Measurements from ENCODE around the gene AGK.

GRCh38 chr7:141704112-141704511 is 152.9 kb downstream of the AGK start:
- TF ChIP-seq RARB (CRISPR knock-in tag; IDR thresholded peaks at IDR 0.05): no peak
- no peak for TF ChIP-seq ZFP30 (CRISPR knock-in tag; IDR thresholded peaks at IDR 0.05)
- TF ChIP-seq ZNF70 (CRISPR knock-in tag; IDR thresholded peaks at IDR 0.05): no peak
- TF ChIP-seq CREB5 (CRISPR knock-in tag; IDR thresholded peaks at IDR 0.05; ENCODE audit: low read depth): no peak
- no peak for TF ChIP-seq ARNTL (CRISPR knock-in tag; IDR thresholded peaks at IDR 0.05; ENCODE audit: borderline replicate concordance, low read depth)
- TF ChIP-seq ESRRG (CRISPR knock-in tag; IDR thresholded peaks at IDR 0.05): no peak
- TF ChIP-seq TSHZ2 (CRISPR knock-in tag; IDR thresholded peaks at IDR 0.05): no peak
- TF ChIP-seq, protein P1, sequence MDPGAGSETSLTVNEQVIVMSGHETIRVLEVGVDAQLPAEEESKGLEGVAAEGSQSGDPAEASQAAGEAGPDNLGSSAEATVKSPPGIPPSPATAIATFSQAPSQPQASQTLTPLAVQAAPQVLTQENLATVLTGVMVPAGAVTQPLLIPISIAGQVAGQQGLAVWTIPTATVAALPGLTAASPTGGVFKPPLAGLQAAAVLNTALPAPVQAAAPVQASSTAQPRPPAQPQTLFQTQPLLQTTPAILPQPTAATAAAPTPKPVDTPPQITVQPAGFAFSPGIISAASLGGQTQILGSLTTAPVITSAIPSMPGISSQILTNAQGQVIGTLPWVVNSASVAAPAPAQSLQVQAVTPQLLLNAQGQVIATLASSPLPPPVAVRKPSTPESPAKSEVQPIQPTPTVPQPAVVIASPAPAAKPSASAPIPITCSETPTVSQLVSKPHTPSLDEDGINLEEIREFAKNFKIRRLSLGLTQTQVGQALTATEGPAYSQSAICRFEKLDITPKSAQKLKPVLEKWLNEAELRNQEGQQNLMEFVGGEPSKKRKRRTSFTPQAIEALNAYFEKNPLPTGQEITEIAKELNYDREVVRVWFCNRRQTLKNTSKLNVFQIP (CRISPR knock-in tag; IDR thresholded peaks at IDR 0.05; ENCODE audit: borderline replicate concordance, low read depth): no peak
- TF ChIP-seq GLIS3 (CRISPR knock-in tag; IDR thresholded peaks at IDR 0.05): no peak
- TF ChIP-seq PATZ1 (CRISPR knock-in tag; IDR thresholded peaks at IDR 0.05; ENCODE audit: borderline replicate concordance): no peak
- TF ChIP-seq SNAI2 (CRISPR knock-in tag; IDR thresholded peaks at IDR 0.05): no peak
- TF ChIP-seq BACH2 (CRISPR knock-in tag; IDR thresholded peaks at IDR 0.05; ENCODE audit: borderline replicate concordance): no peak
- no peak for TF ChIP-seq ZC3H10 (CRISPR knock-in tag; IDR thresholded peaks at IDR 0.05)

Measured in SK-N-SH treated with all-trans-retinoic acid at 6 μM for 48 hours (cell line).